GM12891 (cell line): ENCODE measurements around the gene HID1.

ENCODE experiments used
- PAX5 ChIP-seq: IDR thresholded peaks from 2 replicates; pipeline ENCODE4 v1.6.1; 2011; ENCODE audit warnings: low read length, moderate library complexity, mild to moderate bottlenecking; ENCODE audit not compliant: insufficient read depth, severe bottlenecking
- POLR2A ChIP-seq: IDR thresholded peaks from 2 replicates; pipeline ENCODE4 v1.6.1; 2011; ENCODE audit warnings: low read depth, low read length, control low read depth
- POLR2AphosphoS5 ChIP-seq: IDR thresholded peaks from 2 replicates; pipeline ENCODE4 v1.6.1; 2011; ENCODE audit warnings: low read depth, low read length, control low read depth
- POU2F2 ChIP-seq: IDR thresholded peaks from 2 replicates; pipeline ENCODE4 v1.6.1; 2011; ENCODE audit warnings: low read depth, mild to moderate bottlenecking, control low read depth, low read length, moderate library complexity
- TAF1 ChIP-seq: IDR thresholded peaks from 2 replicates; pipeline ENCODE4 v1.6.1; 2011; ENCODE audit warnings: low read depth, low read length, control low read depth

- no peak for TF ChIP-seq POLR2AphosphoS5
- TF ChIP-seq TAF1 = no peak
- no peak for TF ChIP-seq POLR2A
- TF ChIP-seq PAX5 = no peak
- TF ChIP-seq POU2F2 = no peak
Observed at GRCh38 chr17:74995847-74996246, 23.3 kb upstream of the HID1 start.
